ENCODE results near the gene PITPNB.

PITPNB gene

DNA sequence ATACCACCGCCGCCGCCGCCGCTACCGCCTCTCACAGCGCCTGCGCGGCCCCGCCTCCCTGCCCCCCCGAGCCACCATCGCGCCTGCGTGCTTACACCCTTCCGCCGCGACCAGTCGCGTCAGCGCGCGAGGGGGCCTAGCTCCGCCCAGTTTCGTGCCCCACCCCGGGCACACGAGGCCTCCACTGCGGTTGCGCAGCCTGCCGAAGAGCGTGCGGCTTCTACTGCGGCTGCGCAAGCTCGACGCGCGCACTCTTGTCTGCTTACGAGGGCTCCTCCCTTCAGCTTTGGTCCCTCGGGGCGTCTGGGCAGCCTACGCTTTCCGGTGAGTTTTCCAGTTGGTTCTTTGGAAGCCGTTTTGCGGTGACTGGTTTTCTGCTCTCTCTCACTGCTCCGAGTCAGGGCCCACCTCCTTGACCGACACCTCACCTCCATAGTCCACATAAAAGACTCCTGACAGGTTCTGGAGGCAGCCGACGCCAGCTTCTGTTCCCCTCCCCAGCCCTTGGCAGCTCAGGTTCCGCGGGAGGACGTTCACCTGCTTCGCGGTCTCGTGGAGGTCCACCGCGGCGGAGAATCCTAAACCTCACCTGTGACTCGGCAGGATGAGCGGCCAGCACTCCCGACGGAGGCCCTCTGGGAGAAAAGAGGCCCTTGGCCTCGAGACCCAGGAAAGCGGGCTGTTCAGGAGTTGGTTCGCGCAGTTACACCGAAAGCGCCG, at the start of gene PITPNB:
TSS of gene PITPNB (minus strand) at position 35 of the 720 bp plus-strand sequence. CDS start 65 bp downstream, outside the sequence.
- peak; percentile 98 for DNase-seq

DNA sequence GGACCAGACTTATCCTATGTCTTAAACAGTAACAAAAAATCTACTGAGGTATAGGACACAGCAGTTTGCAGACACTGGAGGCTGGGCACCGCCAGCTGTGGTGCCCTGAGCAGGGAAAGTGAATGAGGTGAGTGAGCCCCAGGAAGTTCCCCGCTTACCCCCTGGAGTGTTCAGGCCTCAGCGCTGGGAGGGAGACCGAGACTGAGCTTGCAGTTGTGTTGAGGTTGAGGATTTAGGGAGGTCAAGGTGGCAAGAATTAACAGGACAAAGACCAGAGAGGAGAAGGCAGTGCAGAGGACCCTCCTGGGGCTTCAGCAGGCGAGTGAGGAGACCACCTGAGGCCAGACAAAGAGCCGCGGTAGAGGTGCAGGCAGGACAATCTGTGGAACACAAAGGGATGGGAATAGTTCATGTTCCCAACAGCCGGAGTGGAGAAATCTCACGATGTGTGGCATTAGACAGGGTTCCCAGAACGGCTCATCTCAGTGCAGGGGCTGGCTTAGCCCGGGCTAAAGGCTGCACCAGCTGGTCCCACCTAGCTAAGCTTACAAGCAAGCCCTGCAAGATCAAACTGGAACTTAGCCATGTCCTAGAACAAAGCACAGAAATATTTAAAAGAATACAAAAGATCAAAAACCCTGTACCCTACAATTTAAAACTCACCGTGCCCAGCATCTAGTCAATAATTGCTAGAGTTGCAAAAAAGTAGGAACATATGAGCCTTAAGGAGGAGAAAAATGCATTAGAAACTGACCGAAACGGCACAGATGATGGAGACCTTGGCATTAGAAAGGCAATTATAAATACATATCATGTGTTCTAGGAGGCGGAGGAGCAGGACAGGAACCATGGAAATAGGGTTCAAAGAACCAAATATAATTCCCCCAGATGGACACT, 47.4 kb upstream of the PITPNB start:
- DNase-seq, result no peak

DNA sequence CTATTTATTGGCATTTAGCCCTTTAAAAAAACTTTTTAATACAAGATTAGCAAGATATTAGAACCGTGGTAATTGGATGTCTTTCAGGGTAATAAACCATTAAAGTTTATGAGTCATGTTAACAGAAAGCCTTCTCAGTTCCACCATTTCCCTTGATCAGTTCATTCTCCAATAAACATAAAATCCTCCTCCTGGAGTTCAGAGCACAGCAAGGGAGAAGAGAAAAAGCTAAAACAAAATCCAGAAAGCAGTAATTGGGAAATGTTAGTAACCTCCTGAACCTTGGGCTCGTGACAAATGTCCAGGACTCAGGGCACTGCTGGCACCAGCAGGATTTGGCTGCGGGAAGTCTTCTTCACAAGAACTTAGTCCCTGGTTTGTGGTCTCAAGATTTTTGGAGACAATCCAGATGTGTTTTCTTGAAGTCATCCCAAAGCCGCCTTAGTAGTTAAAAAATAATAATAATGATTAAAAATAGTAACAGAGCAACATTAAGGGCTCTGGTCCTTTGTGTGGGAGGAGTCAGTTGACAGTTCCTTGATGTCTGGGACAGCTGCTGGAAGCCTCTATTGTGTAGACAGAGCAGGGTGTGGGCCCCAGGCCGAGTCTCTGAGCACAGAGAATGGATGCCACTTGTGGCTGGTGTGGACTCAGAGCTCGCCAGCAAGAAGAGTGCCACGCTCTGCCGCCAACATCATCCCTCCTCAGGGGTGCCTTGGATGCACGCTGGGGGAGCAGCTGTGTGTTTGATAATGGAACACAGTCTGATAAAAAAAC, 43.4 kb upstream of the PITPNB start:
- DNase-seq, result no peak

- no peak for DNase-seq
These were observed 42.6 kb upstream of the PITPNB start for GRCh38 chr22:27961680-27962079.

GRCh38 chr22:27961182-27961581, 42.1 kb upstream of the PITPNB start:
- no peak for DNase-seq

GRCh38 chr22:27959335-27960090, 40.5 kb upstream of the PITPNB start:
- DNase-seq, result no peak

- DNase-seq, result no peak
These were observed 33.7 kb upstream of the PITPNB start for GRCh38 chr22:27952779-27953178.

GRCh38 chr22:27952091-27952490, 33.0 kb upstream of the PITPNB start:
- DNase-seq, result no peak

- no peak for DNase-seq
These were observed 30.4 kb upstream of the PITPNB start for GRCh38 chr22:27949421-27949820.

DNA sequence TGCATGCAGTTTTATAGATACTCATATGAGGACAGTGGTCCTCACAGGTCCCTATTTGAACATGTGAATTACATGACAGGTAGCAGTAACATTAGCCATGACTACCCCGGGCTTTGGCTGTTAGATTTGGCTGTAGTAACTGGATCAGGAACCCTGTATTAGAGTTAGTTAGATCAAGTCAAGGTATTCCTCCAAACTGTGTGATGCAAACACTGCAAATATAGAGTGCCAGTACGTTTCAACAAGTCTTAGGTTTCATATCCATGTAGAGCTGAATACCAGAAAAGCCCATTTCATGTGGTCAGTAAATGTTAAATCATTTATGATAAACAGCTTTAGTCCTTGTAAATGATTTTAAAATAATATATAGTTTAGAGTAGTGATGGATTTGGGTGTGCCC, 29.5 kb upstream of the PITPNB start:
- no peak for DNase-seq

DNA sequence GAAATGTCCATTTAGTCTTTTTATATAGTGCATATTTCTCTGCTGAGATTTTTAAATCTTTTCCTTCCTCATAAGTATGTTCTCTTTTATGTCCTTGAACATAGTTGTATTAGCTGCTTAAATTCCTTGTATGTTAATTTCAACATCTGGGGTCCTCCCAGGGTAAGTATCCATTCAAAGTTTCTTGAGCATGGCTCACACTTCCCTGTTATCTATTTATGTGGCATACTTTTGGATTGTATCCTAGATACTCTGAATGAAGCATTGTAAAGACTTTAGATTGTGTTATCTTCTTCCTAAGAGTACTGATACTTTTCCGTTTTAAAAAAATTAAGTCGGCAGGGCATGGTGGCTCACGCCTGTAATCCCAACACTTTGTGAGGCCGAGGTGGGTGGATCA, 28.4 kb upstream of the PITPNB start:
- no peak for DNase-seq

- DNase-seq, result no peak
These were observed 22.1 kb upstream of the PITPNB start for GRCh38 chr22:27941143-27941542.

- no peak for DNase-seq
These were observed 18.4 kb upstream of the PITPNB start for GRCh38 chr22:27937453-27937852.

DNA sequence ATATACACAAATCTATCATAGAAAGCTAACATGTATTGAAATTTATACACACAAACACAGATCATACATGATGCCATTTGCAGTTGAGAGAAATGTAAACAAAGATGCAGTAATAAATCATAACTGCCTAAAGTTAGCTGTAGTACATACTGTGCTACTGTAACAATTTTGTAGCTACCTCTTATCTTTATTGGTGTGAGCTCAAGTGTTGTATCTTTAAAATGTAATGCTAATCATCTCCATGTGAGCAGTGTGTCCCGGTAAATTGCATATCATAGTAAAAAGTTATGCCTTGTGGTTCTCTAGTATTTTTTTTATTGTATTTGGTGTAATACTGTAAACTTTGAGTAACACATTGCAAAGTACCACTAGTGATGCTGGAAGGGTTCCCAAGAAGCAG, 16.8 kb upstream of the PITPNB start:
- no peak for DNase-seq

DNA sequence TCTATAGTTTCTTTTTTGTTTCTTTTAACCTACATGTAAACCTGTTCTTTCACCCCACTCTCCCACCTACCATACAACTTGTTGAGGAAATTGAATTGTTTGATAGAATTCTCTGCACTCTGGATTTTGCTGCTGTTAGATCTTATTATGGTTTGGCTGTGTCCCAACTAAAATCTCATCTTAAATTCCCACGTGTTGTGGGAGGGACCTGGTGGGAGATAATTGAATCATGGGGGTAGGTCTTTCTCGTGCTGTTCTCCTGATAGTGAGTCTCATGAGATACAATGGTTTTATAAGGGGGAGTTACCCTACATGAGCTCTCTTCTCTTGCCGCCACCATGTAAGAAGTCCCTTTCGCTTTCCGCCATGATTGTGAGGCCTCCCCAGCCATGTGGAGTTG, 15.0 kb upstream of the PITPNB start:
- DNase-seq, result no peak

GRCh38 chr22:27933186-27933983, 14.3 kb upstream of the PITPNB start:
- DNase-seq, result no peak

- DNase-seq, result no peak
These were observed 11.4 kb upstream of the PITPNB start for GRCh38 chr22:27930331-27931060.

- DNase-seq, result no peak
These were observed 8.6 kb upstream of the PITPNB start for GRCh38 chr22:27927608-27928007.

- DNase-seq, result no peak
These were observed 6.3 kb upstream of the PITPNB start for GRCh38 chr22:27925331-27925730.

DNA sequence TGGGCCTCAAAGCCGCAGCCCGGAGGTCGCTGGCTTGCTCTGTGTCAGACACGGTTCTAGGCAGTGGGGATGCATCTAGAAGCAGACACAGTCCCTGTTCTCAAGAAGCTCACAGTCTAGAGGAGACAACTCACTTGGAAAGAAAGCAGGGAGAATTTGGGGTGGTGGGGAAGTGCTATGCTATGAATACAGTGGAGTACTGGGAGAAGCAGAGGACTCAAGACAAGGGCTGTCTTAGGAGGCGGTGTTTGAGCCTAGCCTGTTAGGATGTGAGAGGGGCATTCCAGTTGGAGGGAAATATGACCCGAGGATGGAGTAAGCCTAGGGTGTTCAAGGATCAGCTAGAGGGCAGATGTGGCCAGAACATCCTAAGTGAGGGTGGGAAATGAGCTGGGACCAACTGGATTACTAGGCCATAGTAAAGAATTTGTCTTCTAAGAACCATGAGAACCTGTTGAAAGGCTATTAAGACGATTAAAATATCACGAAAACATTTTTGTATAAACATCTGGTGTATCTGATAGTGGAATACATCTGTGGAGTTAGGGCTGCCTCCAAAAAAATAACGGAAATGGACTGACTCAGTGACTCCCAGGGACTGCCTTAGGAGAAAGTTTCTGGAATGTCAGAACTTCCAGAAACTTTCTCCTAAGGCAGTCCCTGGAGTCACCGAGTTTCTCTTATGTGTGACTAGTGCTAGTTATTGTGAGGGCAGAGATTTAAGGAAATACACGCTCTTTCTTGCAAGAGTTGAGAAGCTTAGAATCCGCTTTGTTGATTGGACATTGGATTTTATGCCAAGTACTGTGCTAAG, 1.1 kb upstream of the PITPNB start:
- DNase-seq, result no peak
